ENCODE data around the gene PPP2R3A. TPM values are rescaled to one million over a fixed set of nuclear protein-coding genes. Genes with fewer than 3 reads are reported as not detected.
A peak's percentile ranks its signal among the peaks of the same experiment; 100 is the strongest.

PPP2R3A gene
- total and polyA plus RNA-seq, 9 of the 15 experiments (the other 6 are each of a cell fraction or from before 2014, with no cell fraction given) = 0.10 to 0.50 (median 0.24) TPM

GRCh38 chr3:136195258-136196063 lies 229.9 kb downstream of the PPP2R3A start (continued):
- no peak for TF ChIP-seq POLR2B (IDR thresholded peaks at IDR 0.05; ENCODE audit: low read depth, partially characterized antibody)
- TF ChIP-seq ZHX1 (conservative IDR thresholded peaks at IDR 0.05; ENCODE audit: low read length) = no peak
- TF ChIP-seq TAF1 (IDR thresholded peaks at IDR 0.05; ENCODE audit: control insufficient read depth, extremely low read depth, insufficient read depth, low read length, severe bottlenecking) = no peak
- peak; percentile 26 to 40 for TF ChIP-seq E2F6 (IDR thresholded peaks at IDR 0.05; ENCODE audit: borderline replicate concordance in 1 of 2, extremely low read depth in 1 of 2, insufficient read depth in 1 of 2, insufficient read length in 1 of 2, low read depth in 1 of 2, low read length in 1 of 2, poor library complexity in 1 of 2, severe bottlenecking in 1 of 2)
- peak; percentile 76 for TF ChIP-seq SMAD4 (CRISPR knock-in tag; conservative IDR thresholded peaks at IDR 0.05)
- no peak for TF ChIP-seq HDAC6 (IDR thresholded peaks at IDR 0.05; ENCODE audit: low read depth, low read length)
- TF ChIP-seq THAP12 (CRISPR knock-in tag; IDR thresholded peaks at IDR 0.05) = 0 out of 2 replicates have a peak, but pooled peaks have one; percentile 23
- no peak for TF ChIP-seq DLX4 (CRISPR knock-in tag; IDR thresholded peaks at IDR 0.05)
- TF ChIP-seq PCBP1 (IDR thresholded peaks at IDR 0.05; ENCODE audit: low read depth, low read length, poor library complexity, severe bottlenecking) = peak; percentile 29
- TF ChIP-seq ZBTB49 (CRISPR knock-in tag; IDR thresholded peaks at IDR 0.05; ENCODE audit: borderline replicate concordance) = no peak
- peak; percentile 25; the same call in 1 of the 2 replicates for TF ChIP-seq LCOR (CRISPR knock-in tag; IDR thresholded peaks at IDR 0.05)
- TF ChIP-seq GATAD2B (IDR thresholded peaks at IDR 0.05; ENCODE audit: borderline replicate concordance) = 0 out of 2 replicates have a peak, but pooled peaks have one; percentile 59

All from K562 (cell line).